Measurements from ENCODE around the gene RETSAT. TPM values are rescaled to one million over a fixed set of nuclear protein-coding genes. Genes with fewer than 3 reads are reported as not detected.
"Not testable (repeated sequence)": the region's sequence is repeated elsewhere in the genome, so short reads cannot be mapped to it uniquely, and the experiment has no call there.

The RETSAT gene
- total RNA-seq, 2 experiments from 2014 or later = 24.7 to 24.9 TPM

GRCh38 chr2:85327160-85327821 is 27.0 kb downstream of the RETSAT start:
- no peaks in the 10 kb centered on the region for H3K27me3 Mint-ChIP-seq
- ChIA-PET POLR2A (interaction anchor here (0.6 to 1.8 kb wide), 6 partner anchors 9 to 871 kb away, joined by 3 to 7 read pairs (median 3); partner anchors contain the start of gene ELMOD3), CTCF (interaction anchor here (0.6 to 2.4 kb wide), 8 partner anchors 12 to 1282 kb away, joined by 3 to 10 read pairs (median 6); partner anchors contain the start of gene RETSAT)
- no peaks in the 10 kb centered on the region for H3K9me3 Mint-ChIP-seq
- H3K27ac Mint-ChIP-seq = peak overlapping the region; percentile 100
- peak; percentile 72 for DNase-seq
- peak overlapping the region; percentile 100 for H3K4me3 Mint-ChIP-seq
- peaks cover 44% of the 10 kb centered on the region for H3K4me1 Mint-ChIP-seq
- peaks cover 55% of the 10 kb centered on the region for H3K36me3 Mint-ChIP-seq (ENCODE audit: low read depth)

- Mint-ChIP-seq H3K9me3 (no peaks in the 10 kb centered on the region), H3K36me3 (ENCODE audit: low read depth) (peaks cover 62% of the 10 kb centered on the region), H3K4me1 (peaks cover 51% of the 10 kb centered on the region), H3K27me3 (no peaks in the 10 kb centered on the region), H3K27ac (peak overlapping the region; percentile 100), H3K4me3 (peak overlapping the region; percentile 100)
- POLR2A ChIA-PET = interaction anchor here (0.6 to 1.8 kb wide), 4 partner anchors 28 to 870 kb away, joined by 3 to 7 read pairs (median 4); partner anchors contain the start of gene ELMOD3
- peak; percentile 70 for DNase-seq
- CTCF ChIA-PET = interaction anchor here (0.7 to 2.4 kb wide), 8 partner anchors 13 to 401 kb away, joined by 3 to 10 read pairs (median 6); partner anchors contain the start of gene RETSAT
Measured at GRCh38 chr2:85326406-85327159, 27.7 kb downstream of the RETSAT start.

- Mint-ChIP-seq H3K4me1 (peaks cover 58% of the 10 kb centered on the region), H3K9me3 (no peaks in the 10 kb centered on the region), H3K4me3 (peak overlapping the region; percentile 100), H3K27ac (peak overlapping the region; percentile 100), H3K27me3 (no peaks in the 10 kb centered on the region), H3K36me3 (ENCODE audit: low read depth) (peaks cover 73% of the 10 kb centered on the region)
- ChIA-PET CTCF (no interaction called here), POLR2A (no interaction called here)
- DNase-seq = no peak
Measured at GRCh38 chr2:85325466-85325811, 28.9 kb downstream of the RETSAT start.

- H3K4me3 Mint-ChIP-seq = peak overlapping the region; percentile 100
- H3K36me3 Mint-ChIP-seq (ENCODE audit: low read depth) = peaks cover 78% of the 10 kb centered on the region
- H3K27me3 Mint-ChIP-seq = no peaks in the 10 kb centered on the region
- POLR2A ChIA-PET = no interaction called here
- H3K27ac Mint-ChIP-seq = peak overlapping the region; percentile 100
- no peaks in the 10 kb centered on the region for H3K9me3 Mint-ChIP-seq
- no peak for DNase-seq
- H3K4me1 Mint-ChIP-seq = peaks cover 62% of the 10 kb centered on the region
- CTCF ChIA-PET = interaction anchor here (0.7 to 1.6 kb wide), 3 partner anchors 21 to 41 kb away, joined by 3 to 8 read pairs (median 4); no protein-coding TSS in a partner anchor
Measured at GRCh38 chr2:85324639-85325465, 29.5 kb downstream of the RETSAT start.

- Mint-ChIP-seq H3K4me1 (peaks cover 62% of the 10 kb centered on the region), H3K27ac (peak overlapping the region; percentile 67), H3K36me3 (ENCODE audit: low read depth) (peaks cover 86% of the 10 kb centered on the region), H3K4me3 (peak overlapping the region; percentile 100)
- DNase-seq, H3K27me3 Mint-ChIP-seq, H3K9me3 Mint-ChIP-seq: not testable (repeated sequence)
- ChIA-PET CTCF (interaction anchor here (1.4 to 1.6 kb wide), 2 partner anchors 20 to 24 kb away, joined by 3 to 8 read pairs; no protein-coding TSS in a partner anchor), POLR2A (interaction anchor here (0.6 kb wide), 1 partner anchor 11 kb away, joined by 3 read pairs; no protein-coding TSS in a partner anchor)
Measured at GRCh38 chr2:85323988-85324367, 30.4 kb downstream of the RETSAT start.

- Mint-ChIP-seq H3K27me3 (no peaks in the 10 kb centered on the region), H3K4me3 (peak overlapping the region; percentile 100), H3K36me3 (ENCODE audit: low read depth) (peaks cover 91% of the 10 kb centered on the region), H3K9me3 (no peaks in the 10 kb centered on the region), H3K4me1 (peaks cover 63% of the 10 kb centered on the region), H3K27ac (peak overlapping the region; percentile 67)
- POLR2A ChIA-PET = interaction anchor here (0.6 kb wide), 1 partner anchor 11 kb away, joined by 3 read pairs; no protein-coding TSS in a partner anchor
- CTCF ChIA-PET = interaction anchor here (0.6 to 1.6 kb wide), 3 partner anchors 19 to 208 kb away, joined by 3 to 8 read pairs (median 3); no protein-coding TSS in a partner anchor
- no peak for DNase-seq
Measured at GRCh38 chr2:85323351-85323987, 30.9 kb downstream of the RETSAT start.

- no peaks in the 10 kb centered on the region for H3K27me3 Mint-ChIP-seq
- CTCF ChIA-PET = interaction anchor here (0.7 to 3.1 kb wide), 6 partner anchors 10 to 394 kb away, joined by 3 to 20 read pairs (median 3); no protein-coding TSS in a partner anchor
- H3K4me3 Mint-ChIP-seq = no peak overlapping the region
- peaks cover 82% of the 10 kb centered on the region for H3K36me3 Mint-ChIP-seq (ENCODE audit: low read depth)
- no peak for DNase-seq
- H3K9me3 Mint-ChIP-seq = no peaks in the 10 kb centered on the region
- POLR2A ChIA-PET = no interaction called here
- peak overlapping the region; percentile 1 for H3K27ac Mint-ChIP-seq
- H3K4me1 Mint-ChIP-seq = peaks cover 67% of the 10 kb centered on the region
Measured at GRCh38 chr2:85319796-85320195, 34.5 kb downstream of the RETSAT start.

- DNase-seq = no peak
- ChIA-PET POLR2A (interaction anchor here (0.7 kb wide), 1 partner anchor 9 kb away, joined by 3 read pairs; the partner anchor contains the start of gene TGOLN2), CTCF (interaction anchor here (0.6 to 3.1 kb wide), 3 partner anchors 9 to 68 kb away, joined by 3 to 20 read pairs (median 3); no protein-coding TSS in a partner anchor)
- H3K4me1 Mint-ChIP-seq = peaks cover 55% of the 10 kb centered on the region
- H3K27ac Mint-ChIP-seq = no peak overlapping the region
- H3K9me3 Mint-ChIP-seq = no peaks in the 10 kb centered on the region
- H3K4me3 Mint-ChIP-seq = no peak overlapping the region
- H3K27me3 Mint-ChIP-seq = no peaks in the 10 kb centered on the region
- H3K36me3 Mint-ChIP-seq (ENCODE audit: low read depth) = peaks cover 72% of the 10 kb centered on the region
Measured at GRCh38 chr2:85318222-85319074, 35.9 kb downstream of the RETSAT start.

- H3K27me3 Mint-ChIP-seq, H3K9me3 Mint-ChIP-seq, H3K4me3 Mint-ChIP-seq, DNase-seq, POLR2A ChIA-PET, H3K27ac Mint-ChIP-seq, CTCF ChIA-PET: not testable (repeated sequence)
- H3K36me3 Mint-ChIP-seq (ENCODE audit: low read depth) = peaks cover 54% of the 10 kb centered on the region
- peaks cover 36% of the 10 kb centered on the region for H3K4me1 Mint-ChIP-seq
Measured at GRCh38 chr2:85315921-85316320, 38.4 kb downstream of the RETSAT start.

- DNase-seq = no peak
- Mint-ChIP-seq H3K36me3 (ENCODE audit: low read depth) (peaks cover 47% of the 10 kb centered on the region), H3K4me3 (no peak overlapping the region), H3K9me3 (no peaks in the 10 kb centered on the region), H3K4me1 (peaks cover 34% of the 10 kb centered on the region), H3K27me3 (no peaks in the 10 kb centered on the region), H3K27ac (peak overlapping the region; percentile 9)
- POLR2A ChIA-PET = no interaction called here
- CTCF ChIA-PET = no interaction called here
Measured at GRCh38 chr2:85314884-85315242, 39.5 kb downstream of the RETSAT start.

- H3K27me3 Mint-ChIP-seq = no peaks in the 10 kb centered on the region
- CTCF ChIA-PET = interaction anchor here (0.6 to 1.4 kb wide), 3 partner anchors 9 to 387 kb away, joined by 3 to 7 read pairs (median 3); no protein-coding TSS in a partner anchor
- peaks cover 36% of the 10 kb centered on the region for H3K36me3 Mint-ChIP-seq (ENCODE audit: low read depth)
- POLR2A ChIA-PET = interaction anchor here (0.7 kb wide), 1 partner anchor 12 kb away, joined by 3 read pairs; no protein-coding TSS in a partner anchor
- no peak overlapping the region for H3K4me3 Mint-ChIP-seq
- H3K9me3 Mint-ChIP-seq = no peaks in the 10 kb centered on the region
- DNase-seq = no peak
- no peak overlapping the region for H3K27ac Mint-ChIP-seq
- peaks cover 34% of the 10 kb centered on the region for H3K4me1 Mint-ChIP-seq
Measured at GRCh38 chr2:85312404-85312803, 41.9 kb downstream of the RETSAT start.
